GM19035 (cell line): ENCODE measurements around the gene MPC1.
A peak's percentile ranks its signal among the peaks of the same experiment; 100 is the strongest.
"Not testable (repeated sequence)": the region's sequence is repeated elsewhere in the genome, so short reads cannot be mapped to it uniquely, and the experiment has no call there.

Source experiments
- ATAC-seq: cut with Tn5 transposase; IDR thresholded peaks from one replicate; pipeline ENCODE4 v1.9.1; 2021; ENCODE audit not compliant: unreplicated experiment

The MPC1 gene

DNA sequence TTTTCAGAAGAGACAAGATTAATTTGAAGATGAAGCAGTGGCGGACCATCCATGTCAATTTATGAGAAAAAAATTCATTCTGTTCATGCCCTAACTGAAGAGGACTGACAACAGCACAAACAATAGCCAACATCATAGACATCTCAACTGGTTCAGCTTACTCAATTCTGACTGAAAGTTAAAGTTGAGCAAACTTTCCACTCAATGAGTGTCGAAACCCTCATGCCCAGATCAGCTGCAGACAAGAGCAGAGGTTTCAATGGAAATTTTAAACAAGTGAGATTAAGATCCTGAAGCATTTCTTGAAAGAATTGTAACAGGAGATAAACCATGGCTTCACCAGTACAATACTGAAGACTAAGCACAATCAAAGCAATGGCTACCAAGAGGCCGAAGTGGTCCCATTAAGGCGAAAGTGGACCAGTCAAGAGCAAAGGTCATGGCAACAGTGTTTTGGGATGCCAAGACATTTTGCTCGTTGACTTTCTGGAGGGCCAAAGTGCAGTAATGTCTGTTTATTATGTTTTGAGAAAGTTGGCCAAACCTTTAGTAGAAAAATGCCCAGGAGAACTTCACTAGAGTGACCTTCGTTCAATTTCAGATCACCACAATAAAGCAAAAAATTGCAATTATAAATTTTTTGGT is 34.3 kb downstream of the MPC1 start:
- no peak for ATAC-seq

DNA sequence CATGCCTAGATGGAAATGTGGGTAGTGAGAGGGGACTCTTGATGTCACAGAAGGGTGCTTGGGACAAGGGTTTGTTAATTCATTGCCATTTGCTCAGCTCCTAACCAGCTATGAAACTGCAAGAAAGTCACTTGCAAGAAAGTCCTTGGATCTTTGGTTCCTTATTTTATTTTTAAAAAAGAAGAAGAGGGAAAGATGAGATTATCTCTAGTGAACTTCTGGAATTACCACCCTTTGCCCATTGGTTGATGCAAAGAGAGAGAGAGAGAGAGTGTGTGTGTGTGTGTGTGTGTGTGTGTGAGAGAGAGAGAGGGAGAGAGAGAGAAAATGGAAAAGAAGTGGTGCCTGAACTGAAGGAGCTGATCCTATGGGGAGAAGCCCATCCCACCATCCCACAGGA is 35.8 kb downstream of the MPC1 start:
- no peak for ATAC-seq

DNA sequence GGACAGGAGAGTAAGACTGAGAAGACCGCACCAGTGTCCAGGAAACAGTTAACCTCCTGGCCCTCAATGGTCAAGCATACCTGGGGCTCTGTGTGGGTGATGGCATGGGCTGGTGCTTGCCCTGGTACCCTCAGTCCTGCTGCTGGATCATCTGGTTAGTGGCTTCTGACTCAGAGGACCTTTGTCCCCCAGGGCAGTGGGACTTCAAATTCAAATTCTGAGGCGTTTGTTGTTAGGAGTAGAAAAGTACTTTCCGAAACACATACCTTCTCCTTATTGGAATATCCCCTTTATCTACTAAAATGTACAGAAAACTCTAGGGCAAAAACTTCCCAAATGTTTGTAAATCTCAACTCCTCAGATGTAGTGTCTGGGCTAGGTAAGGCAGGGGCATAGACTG is 36.3 kb downstream of the MPC1 start:
- ATAC-seq: no peak

DNA sequence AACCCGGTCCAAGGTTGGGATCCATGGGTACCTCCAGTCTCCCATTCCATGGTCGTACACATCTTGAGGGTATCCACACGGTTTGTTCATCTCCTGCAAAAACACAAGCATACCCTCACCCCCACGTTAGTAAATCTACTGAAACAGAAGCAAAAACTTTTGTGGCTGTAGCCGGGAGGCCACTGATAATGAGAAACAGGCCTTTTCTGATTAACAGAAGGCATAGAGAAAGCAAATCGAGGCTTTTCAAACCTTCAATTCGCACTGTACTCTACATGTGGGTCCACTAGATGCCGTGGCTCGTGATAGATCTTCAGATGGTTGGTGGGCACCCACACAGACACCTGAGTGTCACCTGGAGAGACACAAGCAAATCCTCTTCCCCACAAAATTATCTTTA is 37.1 kb downstream of the MPC1 start:
- not testable (repeated sequence) for ATAC-seq

DNA sequence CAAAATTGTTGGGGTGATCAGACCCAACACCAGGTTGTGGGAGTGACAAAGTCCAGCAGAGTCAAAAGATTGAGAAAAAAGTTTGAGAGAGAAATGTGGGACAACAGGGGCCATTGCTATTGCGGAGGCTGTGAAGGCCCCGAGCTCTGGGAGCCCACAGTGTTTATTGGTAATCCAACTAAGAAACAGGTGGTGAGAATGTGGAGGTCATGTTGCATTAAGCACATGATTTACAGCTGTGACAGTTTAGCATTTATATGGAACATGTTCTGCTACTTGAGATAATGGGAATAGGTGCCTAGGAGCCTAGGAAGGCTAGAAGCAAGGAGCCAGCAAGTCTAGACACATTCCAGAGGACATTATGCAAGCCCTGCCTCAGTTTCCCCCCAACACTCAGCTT is 37.8 kb downstream of the MPC1 start:
- ATAC-seq: not testable (repeated sequence)

DNA sequence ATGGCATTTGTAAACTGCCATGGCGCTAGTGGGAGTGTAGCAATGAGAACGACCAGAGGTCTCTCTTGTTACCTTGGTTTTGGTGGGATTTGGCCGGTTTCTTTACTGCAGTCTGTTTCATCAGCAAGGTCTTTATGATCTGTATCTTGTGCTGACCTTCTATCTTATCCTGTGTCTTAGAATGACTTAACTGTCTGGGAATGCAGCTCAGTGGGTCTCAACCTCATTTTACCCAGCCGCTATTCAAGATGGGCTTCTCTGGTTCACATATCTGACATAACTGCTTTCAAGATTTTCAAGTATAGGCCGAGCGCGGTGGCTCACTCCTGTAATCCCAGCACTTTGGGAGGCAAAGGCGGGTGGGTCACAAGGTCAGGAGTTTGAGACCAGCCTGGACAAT is 38.5 kb downstream of the MPC1 start:
- no peak for ATAC-seq

DNA sequence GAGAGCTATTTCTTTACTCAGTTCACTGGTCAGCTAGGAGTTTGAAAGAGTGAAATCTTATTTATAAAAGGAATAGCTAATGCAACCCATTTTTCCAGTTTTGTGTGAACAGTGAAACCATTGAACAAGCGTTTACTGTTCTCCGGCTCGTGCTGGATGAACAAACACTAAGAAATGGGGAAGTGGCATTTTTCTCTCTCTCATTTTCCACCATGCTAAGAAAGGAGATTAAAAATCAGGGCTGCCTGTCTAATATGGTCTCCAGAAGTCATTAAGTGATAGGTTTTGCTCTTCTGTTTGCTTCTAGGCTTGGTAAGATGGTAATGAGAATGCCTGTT is 39.6 kb downstream of the MPC1 start:
- ATAC-seq: peak; percentile 9

DNA sequence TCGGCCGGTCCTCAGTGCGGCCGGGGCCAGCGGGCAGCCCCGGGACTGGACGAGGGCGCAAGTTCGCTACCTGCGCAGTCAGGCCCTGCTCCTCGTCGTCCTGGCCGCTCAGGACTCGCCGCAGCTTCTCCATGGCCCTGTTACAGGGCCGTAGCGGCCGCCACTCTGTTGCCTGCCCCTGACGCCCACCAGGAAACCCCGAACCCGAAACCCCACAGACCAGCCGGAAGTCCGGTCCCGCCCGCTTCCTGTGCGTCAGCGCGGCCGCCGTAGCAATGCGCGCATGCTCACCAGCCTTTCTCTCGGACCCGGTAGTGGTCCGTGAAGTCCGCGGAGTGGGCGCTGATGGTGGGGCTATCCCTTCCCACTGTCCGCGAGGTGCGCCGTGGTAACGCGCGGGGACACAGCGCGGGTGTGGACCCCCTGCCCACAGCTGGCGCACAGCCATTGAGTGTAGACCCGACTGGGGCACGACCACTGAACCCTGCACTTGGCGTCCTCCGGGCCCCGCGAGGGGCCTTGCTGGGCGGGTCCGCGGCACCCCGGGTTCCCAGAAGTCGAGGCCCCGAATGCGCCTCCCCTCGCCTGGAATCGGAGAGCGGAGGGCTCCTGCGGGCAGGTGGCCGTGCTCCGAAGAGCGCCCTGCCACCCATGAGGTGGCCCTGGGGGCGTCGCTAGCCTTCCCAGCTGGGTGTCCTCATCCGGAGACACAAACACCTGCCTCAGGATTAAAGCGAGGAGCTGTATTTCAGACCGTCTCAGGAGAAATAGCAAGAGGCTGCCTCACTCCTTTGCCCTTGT is 40.2 kb downstream of the MPC1 start, which contains the start of gene SFT2D1:
SFT2D1 (minus strand) TSS at position 197 of the 801 bp plus-strand sequence; CDS start at position 133, 64 bp downstream.
- ATAC-seq: peak; percentile 95

DNA sequence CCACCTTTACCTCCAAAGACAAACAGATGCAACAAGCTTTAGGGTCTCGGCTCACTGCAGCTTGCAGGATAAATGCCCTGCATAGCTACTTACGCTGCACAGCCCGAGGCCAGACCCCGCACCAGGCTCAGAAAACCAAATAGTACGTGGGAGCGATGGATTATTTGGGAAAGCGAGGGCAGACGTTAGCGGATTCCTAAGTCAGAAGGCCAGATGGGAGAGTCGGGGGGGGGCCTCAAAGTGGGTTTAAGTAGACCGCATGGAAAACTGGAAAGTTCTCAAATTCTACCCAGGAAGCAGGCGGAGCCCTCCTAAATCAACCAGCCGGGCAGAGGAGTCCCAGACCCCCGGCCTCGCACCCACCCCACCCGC is 40.8 kb downstream of the MPC1 start:
- no peak for ATAC-seq

DNA sequence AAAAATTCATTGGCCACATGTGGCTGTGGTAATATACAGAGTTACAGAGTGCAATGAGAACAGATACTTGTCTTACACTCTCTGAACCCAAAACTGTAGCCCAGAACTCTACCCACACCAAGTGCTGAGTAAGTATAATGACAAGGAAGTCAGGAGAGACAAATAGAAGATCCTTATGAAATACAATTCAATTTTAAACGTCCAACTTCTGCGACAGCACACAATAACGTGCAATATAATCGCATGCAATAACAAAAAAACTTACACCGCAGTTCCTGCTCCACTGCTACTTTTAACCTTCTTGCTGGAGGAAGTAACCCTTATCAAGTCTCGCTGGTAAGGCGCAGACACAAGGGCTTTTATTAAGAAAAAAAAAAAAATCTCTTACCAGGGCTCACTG is 41.3 kb downstream of the MPC1 start:
- no peak for ATAC-seq

DNA sequence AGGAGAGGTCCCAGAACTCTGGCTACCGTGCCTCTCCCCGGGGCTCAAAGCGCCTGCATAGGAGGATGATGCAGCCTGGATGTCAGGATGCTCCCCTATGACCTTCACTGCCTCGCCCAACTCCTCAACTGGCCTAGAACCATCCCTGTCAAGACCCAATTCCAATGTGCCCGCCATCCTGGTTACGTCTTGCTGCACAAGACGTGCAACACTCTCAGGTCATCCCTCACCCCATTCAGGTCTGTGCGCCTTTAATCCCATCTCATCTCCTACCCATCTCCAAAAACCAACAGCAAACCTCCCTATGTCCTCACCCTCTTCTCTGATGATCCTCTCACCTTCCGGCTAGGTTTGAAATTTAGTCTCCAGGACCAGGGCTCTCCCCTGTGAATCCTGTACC is 43.9 kb downstream of the MPC1 start:
- ATAC-seq: no peak

DNA sequence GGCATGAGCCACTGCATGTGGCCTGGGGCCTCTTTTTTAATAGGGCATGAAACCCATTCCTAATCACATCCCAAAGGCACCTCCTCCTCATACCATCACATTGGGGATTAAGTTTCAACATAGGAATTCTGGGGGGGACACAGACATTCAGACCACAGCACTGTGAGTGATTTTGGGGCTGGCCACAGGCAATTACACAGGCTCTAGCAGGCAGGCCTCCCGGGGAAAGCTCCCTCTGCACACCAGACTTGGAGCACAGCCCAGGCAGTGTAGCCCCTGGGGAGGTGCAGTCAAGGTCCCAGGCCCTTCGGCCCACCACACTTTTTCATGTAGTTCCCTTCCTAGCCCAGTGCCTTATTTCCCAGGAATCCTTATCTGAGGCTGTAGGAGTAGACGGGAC is 45.9 kb downstream of the MPC1 start:
- no peak for ATAC-seq

DNA sequence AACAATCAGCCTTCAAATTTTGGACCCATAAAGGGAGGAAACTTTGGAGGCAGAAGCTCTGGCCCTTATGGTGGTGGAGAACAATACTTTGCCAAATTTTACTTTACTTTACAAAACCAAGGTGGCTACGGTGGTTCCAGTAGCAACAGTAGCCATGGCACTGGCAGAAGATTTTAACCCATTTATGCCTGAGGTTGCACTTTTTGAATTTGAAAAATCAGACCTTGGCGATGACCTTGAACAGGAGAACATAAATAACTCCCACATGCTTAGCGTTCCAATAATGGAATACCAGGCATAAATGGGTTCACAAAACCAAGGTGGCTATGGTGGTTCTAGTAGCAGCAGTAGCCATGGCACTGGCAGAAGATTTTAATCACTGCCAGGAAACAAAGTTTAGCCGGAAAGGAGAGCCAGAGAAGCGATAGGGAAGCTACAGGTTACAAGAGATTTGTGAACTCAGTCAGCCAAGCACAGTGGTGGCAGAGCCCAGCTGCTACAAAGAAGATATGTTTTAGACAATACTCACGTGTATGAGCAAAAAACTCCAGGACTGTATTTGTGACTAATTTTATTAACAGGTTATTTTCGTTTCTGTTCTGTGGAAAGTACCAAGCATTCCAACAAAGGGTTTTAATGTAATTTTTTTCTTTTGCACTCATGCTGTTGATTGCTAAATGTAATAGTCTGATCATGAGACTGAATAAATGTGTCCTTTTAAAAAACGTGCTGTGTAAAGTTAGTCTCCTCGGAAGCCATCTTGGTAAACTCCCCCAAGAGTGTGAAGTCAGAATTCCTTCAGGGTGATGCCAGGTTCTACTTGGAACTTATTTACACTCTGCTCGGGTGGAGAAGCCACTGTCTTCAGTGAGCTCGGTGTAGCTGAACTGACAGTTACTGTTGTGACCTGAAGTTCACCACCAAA is 47.1 kb downstream of the MPC1 start:
- ATAC-seq: peak; percentile 50

DNA sequence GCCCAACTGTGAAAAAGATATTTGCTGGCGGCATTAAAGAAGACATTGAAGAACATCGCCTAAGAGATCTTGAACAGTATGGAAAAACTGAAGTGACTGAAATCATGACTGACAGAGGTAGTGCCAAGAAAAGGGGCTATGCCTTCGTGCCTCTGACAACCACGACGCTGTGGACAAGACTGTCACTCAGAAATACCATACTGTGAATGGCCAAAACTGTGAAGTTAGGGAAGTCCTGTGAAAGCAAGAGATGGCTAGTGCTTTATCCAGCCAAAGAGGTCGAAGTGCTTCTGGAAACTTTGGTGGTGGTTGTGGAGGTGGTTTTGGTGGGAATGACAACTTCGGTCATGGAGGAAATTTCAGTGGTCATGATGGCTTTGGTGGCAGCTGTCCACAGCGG is 47.9 kb downstream of the MPC1 start:
- no peak for ATAC-seq

DNA sequence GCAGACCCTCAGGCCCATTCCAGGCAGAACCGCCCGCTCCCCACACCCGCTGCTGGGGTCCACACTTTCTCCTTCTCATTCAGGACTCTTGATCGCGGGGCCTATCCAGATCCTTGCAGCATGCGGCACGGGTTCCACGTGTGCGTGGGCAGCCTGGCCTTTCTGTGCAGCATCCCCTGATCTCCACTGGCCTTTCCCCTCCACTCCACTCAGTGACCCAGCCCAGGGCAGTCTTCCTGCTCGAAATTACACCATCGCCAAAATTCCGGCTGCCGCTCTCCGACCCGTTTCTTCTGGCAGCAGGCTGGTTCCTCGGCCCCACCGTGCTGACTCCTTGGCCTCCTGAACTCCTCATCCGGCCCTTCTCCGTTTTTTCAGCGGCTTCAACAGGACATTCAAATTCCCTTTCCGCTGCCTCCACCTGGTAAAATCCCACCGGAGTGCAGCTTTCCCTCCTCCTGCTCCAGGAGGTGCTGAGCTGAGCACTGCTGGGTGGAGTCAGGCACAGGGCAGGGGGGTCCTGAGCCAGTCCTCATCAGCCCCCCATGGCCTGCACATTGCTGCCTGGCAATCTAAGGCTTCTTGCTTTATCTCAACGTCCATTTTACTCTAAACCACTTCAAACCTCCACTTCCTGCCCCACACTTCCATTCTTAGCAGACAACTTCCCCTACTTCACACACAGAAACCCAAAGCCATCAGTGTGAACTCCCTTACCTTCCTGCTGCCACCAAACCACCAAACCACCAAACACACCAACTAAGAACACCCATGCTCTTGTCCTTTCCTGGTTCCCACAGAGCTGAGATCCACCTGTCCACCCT is 49.4 kb downstream of the MPC1 start:
- peak; percentile 71 for ATAC-seq

DNA sequence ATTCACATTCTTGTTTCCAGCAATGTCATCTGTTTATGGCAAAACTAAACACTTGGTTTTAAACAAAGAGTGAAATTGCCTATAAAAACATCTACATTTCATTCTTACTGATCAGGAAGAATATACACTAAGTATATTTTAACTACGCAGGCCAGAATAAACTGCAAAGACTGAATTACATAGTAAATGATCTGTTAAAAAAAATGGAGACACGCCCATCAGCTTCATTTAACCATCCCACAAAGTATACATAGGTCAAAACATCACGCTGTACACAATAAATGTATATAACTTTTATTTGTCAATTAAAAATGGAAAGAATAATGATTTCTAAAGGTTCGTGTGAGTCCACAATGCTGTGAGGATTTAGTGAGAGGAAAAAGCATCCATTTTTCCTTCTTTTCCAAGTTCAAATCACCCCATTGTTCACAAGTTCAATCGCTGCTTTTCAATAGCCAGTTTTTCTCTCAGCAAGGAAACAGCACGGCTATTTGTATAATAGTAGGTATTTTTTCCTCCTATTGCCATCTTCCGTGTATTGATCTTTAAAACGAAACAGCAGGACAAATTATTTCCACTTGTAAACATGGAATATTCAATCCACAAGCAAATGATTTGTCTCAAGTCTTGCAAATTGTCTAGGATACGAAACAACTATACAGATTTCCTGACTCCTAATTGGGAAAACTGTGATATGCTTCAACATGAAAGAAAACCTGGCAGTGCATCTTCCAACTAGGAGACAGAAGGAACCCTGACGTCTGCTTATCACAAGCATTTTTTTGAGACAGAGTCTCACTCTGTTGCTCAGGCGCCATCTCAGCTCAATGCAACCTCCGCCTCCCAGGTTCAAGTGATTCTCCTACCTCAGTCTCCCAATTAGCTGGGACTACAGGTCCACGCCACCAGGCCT is 51.0 kb downstream of the MPC1 start:
- ATAC-seq: no peak

DNA sequence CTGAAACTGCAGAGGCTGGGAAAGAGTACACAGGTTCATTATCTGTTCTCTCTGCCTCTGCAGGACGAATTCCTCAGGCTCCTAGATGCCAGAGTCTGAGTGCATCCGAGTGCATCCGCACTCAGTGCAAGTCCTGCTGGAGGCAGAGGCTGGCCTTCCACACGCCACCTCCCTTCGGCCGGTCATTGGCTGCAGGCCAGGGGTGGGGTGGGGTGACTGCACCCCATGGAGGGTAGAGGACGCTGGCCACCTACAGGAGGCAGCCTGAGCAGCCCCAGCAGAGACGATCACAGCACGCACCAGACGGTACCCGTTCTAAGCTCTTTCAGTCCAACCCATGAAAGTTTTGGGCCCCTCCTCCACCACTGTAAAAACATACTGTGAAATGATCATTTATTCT is 52.1 kb downstream of the MPC1 start:
- ATAC-seq: no peak

DNA sequence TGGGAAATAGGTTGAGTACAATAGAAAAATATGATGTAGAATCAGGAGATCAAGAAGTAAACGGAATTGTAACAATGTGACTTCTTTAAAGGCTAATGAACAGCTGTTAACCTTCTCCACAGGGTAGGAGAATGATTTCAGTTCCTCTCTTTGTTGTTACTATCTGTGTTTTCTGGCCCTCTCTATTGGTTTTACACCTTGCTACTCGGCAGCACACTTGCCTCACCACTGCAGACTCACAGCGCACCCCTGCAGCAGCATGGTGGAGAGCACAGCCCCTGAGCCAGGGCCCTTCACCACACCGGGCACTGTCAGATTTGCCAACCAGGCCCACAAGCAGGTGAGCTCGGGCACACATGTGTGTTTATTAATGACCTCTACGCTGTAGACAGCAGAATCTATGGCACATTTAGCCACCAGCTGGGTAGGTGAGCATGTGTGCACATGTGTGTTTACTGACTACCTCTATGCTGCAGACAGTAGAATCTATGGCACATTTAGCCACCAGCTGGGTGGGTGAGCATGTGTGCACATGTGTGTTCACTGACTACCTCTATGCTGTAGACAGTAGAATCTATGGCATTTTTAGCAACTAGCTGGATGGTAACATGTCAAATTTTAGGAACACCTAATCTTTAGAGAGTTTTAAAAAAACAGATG is 57.2 kb downstream of the MPC1 start:
- no peak for ATAC-seq

DNA sequence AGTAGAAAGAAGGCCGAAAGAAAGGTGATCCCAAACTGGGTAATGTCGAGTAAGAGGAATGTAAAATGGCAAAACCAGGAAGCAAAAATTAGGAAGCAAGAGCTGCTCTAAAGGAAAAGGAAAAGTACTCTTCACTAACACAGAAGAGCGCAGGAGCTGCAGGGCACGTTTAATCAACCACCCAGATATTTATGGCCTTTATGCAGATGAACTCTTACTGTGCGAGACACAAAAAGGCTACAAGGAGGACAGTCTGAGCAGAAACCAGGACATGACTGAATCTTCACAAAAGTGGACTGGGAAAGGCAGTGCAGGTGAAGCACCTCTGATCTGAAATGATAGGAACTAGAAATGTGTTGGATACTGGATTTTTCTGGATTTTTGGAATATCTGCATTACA is 59.3 kb downstream of the MPC1 start:
- no peak for ATAC-seq
